Measurements from ENCODE around the gene TRIM46.
A peak's percentile ranks its signal among the peaks of the same experiment; 100 is the strongest.
"Not testable (repeated sequence)": the region's sequence is repeated elsewhere in the genome, so short reads cannot be mapped to it uniquely, and the experiment has no call there.

Gene TRIM46

DNA sequence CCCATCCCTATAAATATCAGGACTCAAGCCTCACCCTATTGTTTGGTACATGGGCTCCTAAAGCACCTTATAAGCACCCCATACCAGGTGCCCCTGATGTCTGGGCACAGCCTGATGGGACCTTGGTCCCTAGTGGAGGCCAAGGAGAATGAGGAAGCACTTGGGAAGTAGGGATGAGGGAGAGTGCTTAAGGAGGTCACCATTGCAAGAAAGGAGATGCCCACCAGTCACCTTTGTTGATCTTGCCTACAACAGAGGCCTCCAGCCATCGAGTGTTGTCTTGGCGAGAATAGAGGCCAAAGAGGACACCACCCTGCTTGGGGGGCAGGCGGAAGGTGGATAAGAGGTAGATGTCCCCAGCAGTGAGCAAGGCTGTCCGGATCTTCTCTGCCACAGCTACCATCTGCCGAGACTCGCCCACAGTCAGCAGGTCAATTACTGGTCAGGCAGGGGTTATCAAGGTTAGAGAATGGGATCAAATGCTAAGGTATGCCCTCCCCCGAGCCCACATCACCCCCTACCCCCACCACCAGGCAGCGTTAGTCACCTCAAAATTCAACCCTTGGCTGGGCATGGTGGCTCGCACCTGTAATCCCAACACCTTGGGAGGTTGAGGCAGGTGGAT lies 32.4 kb downstream of the TRIM46 start:
- no peak for DNase-seq (ENCODE audit: low read depth)

- DNase-seq (ENCODE audit: low read depth) = peak; percentile 81
Observed at GRCh38 chr1:155206891-155207805, 33.5 kb downstream of the TRIM46 start.

DNA sequence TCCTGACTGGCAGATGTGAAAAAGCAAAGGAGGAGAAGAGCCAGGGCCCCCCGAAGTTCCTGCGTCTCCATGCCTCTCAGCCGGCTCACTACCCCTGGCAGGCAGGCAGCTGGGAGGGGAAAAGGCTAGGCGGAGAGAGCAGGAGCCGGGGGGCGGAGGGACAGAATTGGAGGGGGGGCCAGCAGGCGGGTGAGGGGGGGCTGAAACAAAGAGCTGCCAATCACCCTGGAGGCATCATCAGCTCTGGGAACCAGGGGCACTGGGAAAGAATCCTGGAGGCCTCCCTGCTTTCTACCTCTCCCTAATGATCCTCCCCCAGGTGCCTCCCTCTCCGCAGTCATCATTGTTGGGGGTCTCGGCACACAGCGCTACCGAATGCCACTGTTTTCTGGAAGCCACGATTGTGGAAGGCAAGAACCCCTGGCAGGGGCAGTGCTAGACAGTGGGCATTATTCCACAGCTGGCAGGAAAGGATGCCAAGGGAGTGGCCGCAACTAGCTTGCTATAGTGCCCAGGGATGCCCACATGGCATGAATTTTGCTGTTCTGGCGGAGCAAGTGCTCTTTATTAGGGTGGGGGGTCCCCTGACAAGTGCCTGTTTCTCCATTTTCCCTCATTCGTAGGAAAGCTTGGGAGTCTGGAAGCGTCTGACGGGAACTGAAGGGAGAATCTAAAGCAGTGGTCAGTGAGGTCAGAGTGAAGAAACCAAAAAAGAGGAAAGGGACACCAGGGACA lies 34.3 kb downstream of the TRIM46 start, which contains the start of gene THBS3:
Gene THBS3, minus strand, starts transcription at position 92 of the 735 bp plus-strand sequence. Its CDS starts 21 bp downstream, at position 71.
- no peak for DNase-seq (ENCODE audit: low read depth)

DNA sequence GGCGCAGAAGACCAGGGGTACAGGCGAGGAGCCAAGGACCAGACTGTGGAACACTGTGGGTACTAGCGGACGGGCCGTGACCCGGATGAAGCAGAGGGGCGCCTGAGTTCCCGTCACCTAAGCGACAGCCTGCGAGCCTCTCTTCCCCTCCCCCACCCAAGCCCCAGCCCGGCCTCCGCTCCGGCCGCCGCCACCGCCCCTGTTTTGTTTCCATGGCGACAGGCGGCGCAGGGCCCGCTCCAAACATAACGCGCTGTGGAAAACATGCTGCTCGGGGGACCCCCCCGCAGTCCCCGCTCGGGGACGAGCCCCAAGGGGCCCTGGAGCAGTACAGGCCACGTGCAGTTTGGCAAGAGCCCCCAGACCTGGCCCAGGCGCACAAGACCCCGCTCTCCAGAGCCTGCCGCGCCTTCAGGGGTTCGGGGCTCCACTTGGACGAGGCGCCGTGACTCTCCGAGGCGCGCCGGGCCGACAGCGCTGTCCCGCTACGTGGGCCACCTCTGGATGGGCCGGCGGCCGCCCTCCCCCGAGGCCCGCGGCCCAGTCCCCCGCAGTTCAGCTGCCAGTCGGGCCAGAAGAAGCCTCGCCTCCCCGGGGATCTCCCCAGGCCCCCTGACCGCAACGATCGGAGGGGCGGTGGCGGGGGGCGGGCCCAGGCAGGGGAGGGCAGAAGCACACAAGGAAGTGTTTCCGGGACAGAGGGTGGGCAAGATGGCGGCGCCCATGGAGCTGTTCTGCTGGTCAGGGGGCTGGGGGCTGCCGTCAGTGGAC lies 35.1 kb downstream of the TRIM46 start, which contains the start of gene MTX1:
Gene MTX1, plus strand, starts transcription at position 155 of the 771 bp plus-strand sequence. Its CDS starts 110 bp downstream, at position 265.
- DNase-seq (ENCODE audit: low read depth) = peak; percentile 79

- DNase-seq (ENCODE audit: low read depth) = no peak
Observed at GRCh38 chr1:155209312-155209721, 35.7 kb downstream of the TRIM46 start.

DNA sequence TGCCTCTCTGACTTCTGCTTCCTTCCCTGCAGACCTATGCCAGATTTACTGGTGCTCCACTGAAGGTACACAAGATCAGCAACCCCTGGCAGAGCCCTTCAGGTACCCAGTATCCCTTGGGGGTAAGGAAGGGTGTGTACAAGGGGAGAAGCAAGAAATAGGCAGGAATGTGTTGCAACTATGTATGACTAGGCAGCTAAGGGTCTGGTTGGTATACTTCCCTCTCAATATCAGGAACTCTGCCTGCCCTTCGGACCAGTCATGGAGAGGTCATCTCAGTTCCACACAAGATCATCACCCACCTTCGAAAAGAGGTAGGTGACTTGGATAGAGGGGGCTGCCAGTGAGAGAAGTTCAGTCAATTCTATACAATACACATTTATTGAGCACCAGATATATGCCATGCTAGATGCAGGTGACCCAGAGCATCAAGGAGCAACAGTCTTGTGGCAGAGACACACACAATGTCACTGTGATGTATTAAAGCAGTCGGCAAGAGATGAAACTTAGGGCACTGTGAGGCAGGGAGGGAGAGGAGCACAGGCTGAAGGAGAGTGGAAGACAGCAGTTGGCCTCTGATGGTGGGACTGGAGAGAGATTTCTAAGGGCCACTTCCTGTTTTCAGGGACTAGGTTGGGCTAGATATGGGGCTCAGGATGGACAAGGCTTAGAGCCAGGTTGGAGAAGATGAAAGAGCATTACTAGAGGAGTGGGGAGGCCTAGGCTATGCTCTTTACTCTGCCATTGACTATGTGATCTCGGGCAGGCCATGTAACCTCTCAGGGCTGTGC lies 36.9 kb downstream of the TRIM46 start:
- no peak for DNase-seq (ENCODE audit: low read depth)

- DNase-seq (ENCODE audit: low read depth) = not testable (repeated sequence)
Observed at GRCh38 chr1:155211381-155212050, 37.9 kb downstream of the TRIM46 start.

DNA sequence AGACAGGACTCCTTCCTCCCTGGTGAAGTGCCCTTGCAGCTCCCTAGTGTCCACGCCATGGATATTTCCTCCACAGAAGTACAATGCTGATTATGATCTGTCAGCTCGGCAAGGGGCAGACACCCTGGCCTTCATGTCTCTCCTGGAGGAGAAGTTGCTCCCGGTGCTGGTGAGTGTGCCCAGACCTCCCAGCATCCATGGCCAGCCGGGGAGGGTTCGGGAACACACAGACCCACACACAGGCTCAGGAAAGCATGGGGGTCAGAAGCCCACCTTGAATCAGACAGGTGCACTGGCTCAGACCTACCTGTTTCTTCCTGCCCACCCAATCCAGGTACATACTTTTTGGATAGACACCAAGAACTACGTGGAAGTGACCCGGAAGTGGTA lies 38.4 kb downstream of the TRIM46 start:
- not testable (repeated sequence) for DNase-seq (ENCODE audit: low read depth)

GRCh38 chr1:155214702-155215101 lies 41.1 kb downstream of the TRIM46 start:
- not testable (repeated sequence) for DNase-seq (ENCODE audit: low read depth)

DNA sequence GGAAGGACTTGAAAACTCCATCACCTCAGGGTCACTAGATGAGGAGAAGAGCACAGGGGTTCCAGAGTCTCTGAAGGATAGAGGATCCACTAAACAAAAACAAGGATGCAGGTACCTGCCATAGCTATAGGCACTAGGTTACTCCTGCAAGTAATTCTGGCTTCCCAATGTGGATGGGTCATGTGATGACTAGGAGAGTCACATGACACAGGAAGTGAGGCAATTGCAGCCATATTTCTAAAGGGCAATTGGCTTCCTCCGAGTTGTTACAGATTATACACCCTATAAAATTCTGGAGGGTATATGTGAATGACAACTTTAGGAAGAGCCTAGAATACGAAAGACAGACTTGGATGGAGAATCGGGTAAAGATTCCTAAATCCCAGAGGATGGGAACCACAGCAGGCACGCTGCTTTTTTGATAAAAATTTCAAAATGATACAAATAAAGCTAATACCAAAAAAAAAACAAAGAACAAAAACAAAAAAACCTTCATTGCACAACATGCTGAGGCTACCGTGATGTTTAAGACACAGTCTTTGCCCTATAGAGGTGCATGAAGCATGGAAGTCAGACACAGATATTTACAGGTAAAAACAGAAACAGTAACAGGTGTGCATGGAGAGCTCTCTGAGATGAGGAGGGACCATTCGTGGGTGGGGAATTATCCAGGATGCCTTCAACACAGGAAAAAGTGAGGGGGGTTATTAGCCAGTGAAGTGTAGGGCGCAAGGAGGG lies 45.4 kb downstream of the TRIM46 start:
- no peak for DNase-seq (ENCODE audit: low read depth)

GRCh38 chr1:155219592-155220031 lies 46.0 kb downstream of the TRIM46 start:
- DNase-seq (ENCODE audit: low read depth) = no peak

DNA sequence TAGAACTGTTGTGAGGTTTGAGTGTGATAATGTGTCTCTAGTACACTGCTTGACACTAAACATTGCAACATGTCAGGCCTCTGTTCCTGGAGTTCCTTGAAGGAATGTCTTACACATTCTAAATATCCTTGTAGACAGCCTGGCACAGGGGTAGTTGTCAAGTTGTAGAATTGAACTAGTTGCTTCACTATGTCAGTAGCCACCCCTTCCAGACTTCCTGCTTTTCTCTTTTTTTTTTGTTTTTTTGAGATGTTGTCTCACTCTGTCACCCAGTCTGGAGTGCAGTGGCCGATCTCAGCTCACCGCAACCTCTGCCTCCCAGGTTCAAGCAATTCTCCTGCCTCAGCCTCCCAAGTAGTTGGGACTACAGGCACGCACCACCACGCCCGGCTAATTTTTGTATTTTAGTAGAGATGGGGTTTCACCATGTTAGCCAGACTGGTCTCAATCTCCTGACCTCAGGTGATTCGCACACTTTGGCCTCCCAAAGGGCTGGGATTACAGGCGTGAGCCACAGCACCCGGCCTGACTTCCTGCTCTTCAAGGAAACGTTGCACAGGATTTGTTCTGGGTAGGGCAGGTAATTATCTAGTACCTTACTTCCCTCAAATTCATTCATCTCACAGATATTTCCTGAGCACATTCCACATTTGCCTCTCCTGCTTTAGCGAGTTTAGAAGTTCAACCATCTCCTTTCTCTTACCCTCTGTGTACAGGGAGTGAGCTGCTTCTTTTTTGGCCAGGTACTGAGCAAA lies 46.7 kb downstream of the TRIM46 start:
- not testable (repeated sequence) for DNase-seq (ENCODE audit: low read depth)

DNA sequence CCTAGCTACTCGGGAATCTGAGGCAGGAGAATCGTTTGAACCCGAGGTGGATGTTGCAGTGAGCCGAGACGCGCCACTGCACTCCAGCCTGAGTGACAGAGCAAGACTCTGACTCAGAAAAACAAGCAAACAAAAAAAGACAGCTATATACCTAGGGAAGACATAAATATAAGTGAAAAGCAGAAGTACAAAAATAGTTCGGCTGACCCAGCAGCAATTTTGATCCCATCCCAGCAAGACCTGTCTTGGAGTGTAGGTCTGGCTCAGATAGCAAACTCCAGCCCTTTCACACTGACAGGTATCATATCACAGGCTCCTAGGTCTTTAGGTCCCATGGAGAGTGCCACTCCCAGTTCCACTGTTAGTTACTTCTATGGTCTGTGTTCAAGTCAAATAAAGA lies 49.4 kb downstream of the TRIM46 start:
- DNase-seq (ENCODE audit: low read depth) = no peak

GRCh38 chr1:155225404-155225759 lies 51.7 kb downstream of the TRIM46 start:
- DNase-seq (ENCODE audit: low read depth) = not testable (repeated sequence)

DNA sequence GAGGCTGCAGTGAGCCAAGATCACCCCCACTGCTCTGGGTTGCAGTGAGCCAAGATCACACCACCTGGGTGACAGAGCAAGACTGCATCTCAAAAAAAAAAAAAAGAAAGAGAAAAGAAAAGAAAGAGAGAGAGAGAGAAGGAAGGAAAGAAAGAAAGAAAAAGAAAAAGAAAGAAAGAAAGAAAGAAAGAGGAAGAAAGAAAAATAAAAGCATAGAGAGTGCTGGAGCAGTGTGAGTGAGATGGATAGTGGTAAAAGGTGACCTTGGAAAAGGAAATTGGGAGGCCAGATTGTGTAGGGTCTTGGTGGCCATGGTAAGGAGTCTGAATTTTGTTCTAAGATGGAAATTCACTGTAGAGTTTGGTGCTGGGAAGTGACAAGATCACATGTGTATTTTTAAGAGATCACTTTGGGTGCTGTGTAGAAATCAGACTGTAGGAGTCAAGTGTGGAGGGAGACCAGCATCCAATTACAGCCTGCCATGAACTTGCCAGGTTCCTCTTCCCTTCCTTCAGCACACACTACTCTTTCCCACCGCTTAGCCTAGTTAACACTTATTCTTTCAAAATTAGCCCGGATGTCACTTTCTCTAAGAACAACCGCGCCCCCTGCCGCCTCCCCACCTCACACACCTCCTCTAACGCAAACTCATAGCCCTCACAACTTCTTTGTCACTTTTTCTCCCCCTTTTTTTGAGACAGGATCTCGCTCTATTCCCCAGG lies 52.7 kb downstream of the TRIM46 start:
- peak; percentile 72 for DNase-seq (ENCODE audit: low read depth)

- no peak for DNase-seq (ENCODE audit: low read depth)
Observed at GRCh38 chr1:155226910-155227260, 53.2 kb downstream of the TRIM46 start.

DNA sequence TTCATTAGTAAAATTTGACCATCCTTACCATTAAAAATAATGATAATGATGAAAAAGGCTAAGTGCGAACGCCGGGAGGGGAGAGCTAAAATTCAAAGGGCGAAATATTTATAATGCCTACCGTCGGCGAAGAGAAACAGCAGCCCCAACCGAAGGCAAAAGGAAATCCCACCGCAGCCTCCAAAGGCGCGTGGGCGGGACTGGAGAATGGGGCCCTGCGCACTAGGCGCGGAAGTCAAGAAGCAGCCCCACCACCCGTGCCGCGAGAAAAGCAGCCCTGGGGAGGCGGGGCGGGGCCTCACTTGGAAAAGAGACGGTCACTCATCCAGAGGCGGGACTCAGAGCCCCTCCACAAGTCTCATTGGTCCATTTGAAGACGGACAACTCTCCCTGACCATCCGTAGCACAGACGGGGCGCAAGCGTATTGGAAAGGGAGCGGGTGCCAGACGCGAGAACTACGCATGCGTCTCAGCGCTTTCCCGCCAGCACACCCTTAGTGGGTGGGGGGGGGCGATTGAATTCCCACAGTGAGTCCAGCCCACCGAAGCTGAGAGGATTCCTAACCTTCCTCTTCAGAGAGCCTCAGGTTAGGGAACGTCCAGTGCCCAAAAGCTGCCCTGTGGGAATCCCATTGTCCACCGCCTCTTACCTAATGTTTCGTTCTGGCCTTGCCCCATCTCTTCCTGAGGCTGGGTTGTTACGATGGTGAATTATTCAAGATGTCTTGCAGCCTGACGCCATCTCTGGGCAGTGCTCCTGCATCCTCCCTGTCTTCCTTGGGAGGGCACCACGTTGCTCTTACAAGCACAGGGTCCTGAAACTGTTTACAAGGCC lies 53.8 kb downstream of the TRIM46 start:
- DNase-seq (ENCODE audit: low read depth) = peak; percentile 97
